Medulla oblongata (tissue), 1 donor: ENCODE measurements around the gene ARHGAP26.
A peak's percentile ranks its signal among the peaks of the same experiment; 100 is the strongest.

Source experiments
- DNase-seq: peaks from one replicate; pipeline ENCODE4 v3.0.0-alpha.2; 2015; ENCODE audit errors: extremely low spot score

ARHGAP26 gene

DNA sequence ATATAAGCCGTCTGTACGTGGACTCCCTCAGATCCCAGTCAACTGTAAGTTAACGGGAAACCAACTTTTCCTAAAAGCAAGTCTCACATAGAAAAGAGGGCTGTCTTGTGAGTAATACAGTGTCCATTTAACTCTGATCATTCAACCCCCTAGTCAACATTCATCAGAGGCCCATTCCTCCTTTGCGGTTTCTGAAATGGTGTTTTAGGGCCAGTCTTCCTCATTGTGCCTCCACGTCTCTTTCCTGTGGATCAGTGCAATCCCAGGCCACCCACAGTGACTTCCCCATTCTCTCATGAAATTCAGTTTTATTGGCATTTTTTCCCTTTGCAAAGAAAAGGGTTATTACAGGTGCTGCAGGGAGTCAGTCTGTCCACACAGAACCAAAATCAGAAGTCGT, 371.5 kb downstream of the ARHGAP26 start:
- no peak for DNase-seq

- DNase-seq = peak; percentile 28
Observed at GRCh38 chr5:143142596-143143435, 372.6 kb downstream of the ARHGAP26 start.

DNA sequence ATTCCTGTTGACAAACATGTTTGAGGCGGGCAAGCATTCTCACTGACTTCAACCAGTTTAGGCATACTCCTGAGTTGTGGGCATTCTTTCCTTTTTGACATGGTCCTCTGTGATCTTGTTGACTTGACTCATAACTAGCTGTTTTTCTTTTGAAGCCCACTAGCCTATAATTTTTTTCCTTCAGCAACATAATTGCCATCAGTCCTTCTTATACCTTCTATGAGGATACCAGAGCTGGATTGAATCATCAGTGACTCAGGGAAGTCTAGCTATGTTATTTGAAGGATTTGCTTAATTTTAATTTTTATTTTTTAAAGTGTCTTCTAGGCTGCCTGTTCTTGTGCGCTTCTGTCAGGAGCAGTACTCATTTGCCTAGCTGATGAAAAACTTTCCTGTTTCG, 373.8 kb downstream of the ARHGAP26 start:
- no peak for DNase-seq

DNA sequence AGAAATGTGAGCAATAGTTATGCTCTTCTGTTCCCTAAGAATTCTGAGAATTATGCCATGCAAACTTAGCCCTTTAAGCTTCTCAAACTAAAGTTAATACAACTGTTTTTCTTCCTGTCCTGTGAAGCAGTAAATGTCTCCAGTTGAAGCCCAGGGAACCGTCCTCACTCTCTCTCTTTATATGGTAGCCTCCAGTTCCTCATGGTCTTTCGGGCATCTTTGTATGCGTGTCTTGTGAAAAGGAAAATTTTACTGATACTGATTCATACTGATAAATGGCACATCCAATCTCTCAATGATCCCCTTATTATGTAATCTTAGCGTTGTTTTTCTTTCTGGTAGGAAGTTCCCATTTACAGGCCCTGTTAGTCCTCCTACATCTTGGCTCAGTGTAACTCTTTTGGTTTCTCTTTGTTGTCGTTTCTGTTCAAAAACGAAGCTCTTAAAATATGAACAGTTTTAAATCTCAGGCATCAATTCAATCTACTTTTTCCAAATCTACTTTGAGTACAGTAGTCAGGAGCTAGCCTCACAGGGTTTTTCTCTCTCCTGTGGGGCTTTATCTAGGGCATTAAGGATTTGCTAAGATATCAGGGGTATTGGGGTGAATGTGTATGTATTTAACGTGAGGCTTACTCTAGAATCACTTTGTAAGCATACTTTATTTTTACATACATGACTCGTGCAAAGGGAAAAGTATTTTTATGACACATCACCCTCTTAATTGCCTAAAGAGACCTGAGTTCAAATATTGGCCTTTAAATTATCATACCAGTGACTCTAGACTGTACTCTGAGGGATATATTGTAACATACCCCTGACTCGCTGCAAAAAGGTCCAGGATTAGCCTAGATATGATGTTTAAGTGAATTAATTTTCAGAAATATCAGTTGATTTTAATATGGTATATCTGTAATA, 375.3 kb downstream of the ARHGAP26 start:
- peak; percentile 8 for DNase-seq

DNA sequence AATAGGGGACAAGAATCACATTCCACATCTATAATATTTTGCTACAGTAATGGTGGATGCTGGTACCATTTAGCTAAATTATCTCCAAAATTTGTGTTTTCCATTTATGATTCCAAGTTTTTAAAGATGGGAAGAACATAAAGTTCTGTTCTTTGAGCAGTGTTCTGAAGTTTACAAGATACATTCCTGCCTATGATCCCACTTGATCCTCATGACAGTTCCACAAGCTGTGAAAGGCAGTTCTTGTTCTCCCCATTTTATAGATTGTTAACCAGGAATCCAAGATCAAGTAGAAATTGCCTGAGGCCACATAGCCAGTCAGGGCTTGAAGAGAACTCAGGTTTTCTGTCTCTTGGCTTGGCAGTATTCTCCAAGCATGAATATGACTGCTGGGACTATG, 376.0 kb downstream of the ARHGAP26 start:
- no peak for DNase-seq

- no peak for DNase-seq
Observed at GRCh38 chr5:143147383-143147782, 377.2 kb downstream of the ARHGAP26 start.

DNA sequence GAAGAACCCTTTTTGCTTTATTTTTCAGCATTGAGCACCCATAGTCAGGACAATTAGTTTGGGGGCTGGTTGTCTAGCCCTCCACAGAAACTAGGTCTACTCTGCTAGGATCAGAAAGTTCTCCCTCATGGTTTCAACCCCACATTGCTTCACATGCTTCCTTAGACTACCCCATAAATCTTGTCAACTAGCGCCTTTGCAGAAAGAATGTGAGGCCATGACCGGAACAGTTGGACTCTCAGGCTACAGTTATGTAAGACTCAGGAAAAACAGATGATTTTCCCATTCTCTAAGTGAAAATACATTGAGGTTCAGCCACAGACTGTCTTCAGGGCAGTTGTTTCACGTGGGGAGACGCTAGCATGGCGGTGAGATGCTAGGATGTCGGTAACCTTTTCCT, 377.7 kb downstream of the ARHGAP26 start:
- no peak for DNase-seq

GRCh38 chr5:143148771-143149170, 378.6 kb downstream of the ARHGAP26 start:
- no peak for DNase-seq

DNA sequence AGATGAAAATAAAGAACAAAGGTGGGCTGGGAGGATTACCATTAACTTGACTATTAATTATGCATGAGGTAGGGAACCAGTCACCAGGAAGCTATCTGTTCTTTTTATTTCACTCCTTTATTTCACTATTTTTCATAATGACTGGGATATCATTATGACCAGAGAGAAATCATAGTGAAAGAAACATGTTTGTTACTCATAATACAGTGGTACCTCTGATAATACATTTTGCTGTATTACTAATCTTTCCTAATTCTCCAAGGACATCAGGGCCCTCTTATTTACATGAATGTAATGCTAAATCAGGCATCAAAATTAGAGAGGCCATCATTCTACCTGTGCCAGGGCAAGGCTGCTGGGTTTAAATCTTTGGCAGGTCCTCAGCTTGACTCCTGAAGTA, 379.6 kb downstream of the ARHGAP26 start:
- no peak for DNase-seq

DNA sequence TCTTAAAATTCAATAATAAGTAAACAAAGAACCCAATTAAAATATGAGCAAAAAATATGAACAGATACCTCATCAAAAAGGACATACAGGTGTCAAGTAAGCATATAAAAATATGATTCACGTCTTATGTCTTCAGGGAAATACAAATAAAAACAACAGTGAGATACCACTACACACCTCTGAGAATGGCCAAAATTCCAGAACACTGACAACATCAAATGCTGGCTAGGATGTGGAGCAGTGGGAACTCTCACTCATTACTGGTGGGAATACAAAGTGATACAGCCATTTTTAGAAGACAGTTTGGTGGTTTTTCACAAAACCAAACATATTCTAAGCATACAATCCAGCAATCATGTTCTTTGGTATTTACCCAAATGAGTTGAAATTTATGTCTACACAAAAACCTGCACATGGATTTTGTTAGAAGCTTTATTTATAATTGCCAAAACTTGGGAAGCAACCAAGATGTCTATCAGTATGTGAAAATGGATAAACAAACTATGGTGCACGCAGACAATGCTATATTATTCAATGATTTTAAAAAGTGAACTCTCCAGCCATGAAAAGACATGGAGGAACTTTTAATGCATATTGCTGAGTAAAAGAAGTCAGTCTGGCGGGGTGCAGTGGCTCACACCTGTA, 381.0 kb downstream of the ARHGAP26 start:
- no peak for DNase-seq

DNA sequence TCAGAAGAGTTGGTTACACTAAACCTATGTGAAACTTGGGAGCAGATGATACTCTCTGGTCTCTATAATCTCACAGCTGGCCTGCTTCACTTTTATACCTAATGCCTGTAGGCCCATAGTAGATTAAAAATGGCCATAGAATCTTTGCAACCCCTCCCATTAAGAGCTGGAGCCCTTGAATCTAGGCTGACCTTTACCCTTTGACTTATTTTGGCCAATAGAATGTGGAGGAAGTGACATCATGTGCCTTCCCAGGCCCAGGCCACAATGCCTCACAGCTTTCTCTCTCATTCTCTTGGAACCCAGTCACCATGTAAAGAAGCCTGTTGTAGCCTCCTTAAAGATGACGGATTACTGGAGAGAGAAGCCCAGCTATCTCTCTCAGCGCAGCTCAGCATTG, 382.3 kb downstream of the ARHGAP26 start:
- no peak for DNase-seq

- peak; percentile 39 for DNase-seq
Observed at GRCh38 chr5:143153332-143154119, 383.3 kb downstream of the ARHGAP26 start.

- no peak for DNase-seq
Observed at GRCh38 chr5:143154510-143155370, 384.6 kb downstream of the ARHGAP26 start.

DNA sequence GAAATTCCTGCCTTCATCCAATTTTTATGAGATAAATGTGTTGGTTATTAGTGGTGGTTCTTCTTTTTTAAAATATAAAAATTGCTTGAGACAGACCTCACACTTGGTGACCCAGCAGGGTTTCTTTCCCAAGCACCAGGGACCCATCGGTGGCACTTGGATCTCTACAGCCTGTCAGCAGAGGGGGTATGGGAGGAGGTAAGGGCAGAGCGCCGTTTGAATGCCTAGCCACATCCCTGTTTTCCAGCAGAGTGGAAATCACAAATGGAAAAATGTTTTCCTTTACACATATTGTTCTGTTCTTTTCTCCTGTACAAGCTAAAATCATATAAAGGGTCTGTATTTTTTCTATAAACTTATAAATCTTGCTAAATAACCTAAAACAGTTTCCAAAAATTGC, 385.3 kb downstream of the ARHGAP26 start:
- DNase-seq = no peak

DNA sequence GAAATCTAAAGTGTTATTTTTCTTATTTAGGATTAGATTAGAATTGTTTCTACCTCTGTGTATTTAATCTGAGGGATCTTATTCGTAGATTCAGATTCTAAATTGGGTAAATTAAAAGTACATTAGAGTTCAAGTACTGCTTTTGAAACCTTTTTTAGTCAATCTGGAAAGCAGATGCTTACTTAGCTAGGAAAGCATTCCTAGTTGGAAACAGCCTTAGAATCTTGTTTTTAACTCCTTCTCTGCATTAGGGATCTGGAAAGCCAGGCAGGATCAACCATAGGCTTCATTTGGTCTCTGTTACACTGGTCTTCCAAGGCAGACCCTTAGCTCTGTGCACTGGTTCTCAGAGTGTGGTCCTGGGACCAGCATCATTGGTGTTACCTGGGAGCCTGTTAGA, 385.9 kb downstream of the ARHGAP26 start:
- no peak for DNase-seq

DNA sequence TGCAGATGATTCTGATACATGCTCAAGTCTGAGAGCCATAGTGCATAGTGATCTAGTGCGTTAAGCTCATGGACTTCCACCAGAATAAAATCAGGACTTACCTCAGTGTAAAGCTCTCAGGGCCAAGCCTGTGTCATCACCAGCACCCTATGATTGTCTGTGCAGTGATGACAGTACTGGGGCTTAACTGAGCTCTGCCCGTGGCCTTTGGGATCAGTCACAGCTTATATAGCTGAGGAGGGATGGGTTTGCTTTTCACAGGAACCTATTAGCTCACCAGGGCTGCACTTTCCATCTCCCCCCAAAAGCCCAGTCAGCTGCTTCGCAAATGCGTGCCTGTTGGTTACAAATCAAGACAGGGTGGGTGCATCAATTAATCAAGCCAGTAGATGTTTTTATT, 386.4 kb downstream of the ARHGAP26 start:
- DNase-seq = no peak

GRCh38 chr5:143159031-143159430, 388.9 kb downstream of the ARHGAP26 start:
- DNase-seq = no peak

DNA sequence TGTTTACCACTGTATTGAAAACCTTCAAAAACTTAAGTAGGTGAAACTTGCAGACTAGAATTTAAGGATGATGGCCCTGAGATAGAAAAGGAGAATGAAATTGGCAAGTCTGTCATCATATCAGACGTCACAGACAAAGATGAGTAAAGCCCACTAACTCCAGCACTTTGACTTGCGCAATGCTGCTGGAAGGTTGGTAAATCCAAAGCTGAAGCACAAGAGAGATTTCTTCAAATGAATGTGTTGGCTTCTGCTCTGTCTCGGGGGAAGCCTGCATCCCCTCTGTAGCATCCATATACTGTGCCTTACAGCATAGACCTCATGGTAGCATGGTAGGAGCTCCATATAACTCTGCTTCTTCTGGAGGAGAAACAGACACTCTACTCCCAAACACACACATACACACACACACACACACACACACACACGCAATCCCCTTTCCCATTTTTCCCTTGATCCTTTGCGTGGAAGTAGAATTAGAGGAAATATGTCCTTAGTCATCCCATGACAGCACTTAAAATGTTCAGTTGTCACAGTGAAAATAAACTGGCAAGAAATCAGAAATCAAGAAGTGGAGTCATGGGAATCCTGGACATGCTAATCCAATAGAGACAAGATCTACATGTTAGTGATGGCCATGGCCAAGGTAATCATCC, 391.8 kb downstream of the ARHGAP26 start:
- no peak for DNase-seq

DNA sequence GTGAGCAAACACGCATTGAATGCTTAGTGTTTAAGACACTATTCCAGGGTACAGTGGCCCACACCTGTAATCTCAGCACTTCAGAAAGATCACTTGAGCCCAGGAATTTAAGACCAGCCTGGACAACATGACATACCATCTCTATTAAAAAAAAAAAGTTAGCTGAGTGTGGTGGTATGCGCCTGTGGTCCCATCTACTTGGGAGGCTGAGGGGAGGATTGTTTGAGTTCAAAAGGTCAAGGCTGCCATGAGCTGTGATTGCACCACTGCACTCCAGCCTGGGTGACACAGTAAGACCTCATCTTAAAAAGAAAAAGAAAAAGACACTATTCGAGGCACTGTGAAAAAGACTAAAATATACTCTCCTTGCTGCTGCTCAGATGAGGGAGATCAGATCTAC, 392.6 kb downstream of the ARHGAP26 start:
- no peak for DNase-seq

GRCh38 chr5:143164557-143164956, 394.4 kb downstream of the ARHGAP26 start:
- no peak for DNase-seq
